Forelimb muscle (tissue), 1 donor: ENCODE results near the gene SCLY. TPM values are rescaled to one million over a fixed set of nuclear protein-coding genes. Genes with fewer than 3 reads are reported as not detected.
A peak's percentile ranks its signal among the peaks of the same experiment; 100 is the strongest.

ENCODE experiments used
- DNase-seq: peaks from one replicate; pipeline ENCODE4 v3.0.0-alpha.2; 2013; ENCODE audit warnings: low read depth
- polyA plus RNA-seq: library from polyadenylated mRNA; unstranded; fragments of 120-200 nt; gene quantifications from one replicate; pipeline ENCODE4 v1.2.1, GENCODE V29; 2013; ENCODE audit not compliant: insufficient read length

SCLY gene
- polyA plus RNA-seq, 1 donor = 8.0 TPM

DNA sequence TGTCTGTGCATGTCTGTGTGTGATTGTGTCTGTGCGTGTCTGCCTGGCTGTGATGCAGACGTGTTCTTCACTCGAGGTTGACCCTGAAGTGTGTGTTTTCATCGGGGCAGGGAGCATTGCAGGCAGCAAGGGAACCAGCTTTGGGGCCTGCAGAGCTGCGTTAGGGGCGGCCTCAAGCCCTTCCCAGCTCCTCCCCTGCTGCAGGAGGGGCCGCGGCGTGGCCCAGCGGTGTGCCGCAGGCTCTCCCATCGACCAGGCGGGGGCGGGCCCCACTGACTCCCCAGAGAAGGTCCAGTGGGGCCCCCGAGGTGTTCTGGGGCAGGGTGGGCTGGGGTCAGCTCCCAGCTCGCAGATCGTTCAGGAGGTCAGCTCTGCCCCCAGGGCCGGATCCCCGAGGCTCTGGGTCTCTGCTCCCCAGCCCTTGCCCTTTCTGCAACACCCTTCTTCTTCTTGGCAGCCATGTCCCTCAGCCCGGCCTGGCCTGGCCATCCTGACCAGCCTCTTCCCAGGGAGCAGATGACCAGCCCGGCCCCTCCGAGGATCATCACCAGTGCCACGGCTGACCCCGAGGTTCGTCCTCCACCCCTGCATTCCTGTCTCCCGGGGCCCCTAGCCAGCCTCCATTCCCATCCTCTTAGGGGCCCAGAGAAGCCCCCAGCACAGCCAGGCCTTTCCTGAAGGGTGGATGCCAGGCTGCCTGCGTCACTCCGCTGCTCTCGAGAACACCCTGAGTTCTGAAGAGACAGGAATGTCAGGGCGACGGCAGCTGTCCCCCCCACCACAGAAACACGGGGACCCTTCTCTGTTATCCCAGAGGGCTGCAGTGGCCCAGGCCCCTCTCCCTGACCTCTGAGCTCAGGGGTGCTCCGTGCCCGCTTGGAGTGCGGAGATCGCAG, 66.6 kb downstream of the SCLY start:
- peak; percentile 28 for DNase-seq

DNA sequence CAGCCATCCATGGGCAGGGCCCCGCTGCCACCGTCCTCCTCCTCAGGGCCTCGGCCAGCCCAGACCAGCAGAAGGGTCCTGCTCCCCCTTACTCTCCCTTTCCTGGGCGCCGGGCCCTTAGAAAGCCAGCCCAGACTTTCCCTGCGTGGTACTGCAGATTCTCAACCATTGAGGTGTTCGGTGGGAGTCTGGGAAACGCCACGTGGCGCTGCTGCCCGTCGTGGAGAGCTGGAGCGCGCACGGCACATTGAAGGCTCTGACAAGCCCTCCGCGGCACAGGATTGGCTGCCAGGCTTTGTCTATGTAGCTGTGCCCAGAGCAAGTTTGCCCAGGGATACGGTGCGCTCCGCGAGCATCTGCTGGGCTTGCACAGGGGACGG, 67.2 kb downstream of the SCLY start:
- DNase-seq = no peak

DNA sequence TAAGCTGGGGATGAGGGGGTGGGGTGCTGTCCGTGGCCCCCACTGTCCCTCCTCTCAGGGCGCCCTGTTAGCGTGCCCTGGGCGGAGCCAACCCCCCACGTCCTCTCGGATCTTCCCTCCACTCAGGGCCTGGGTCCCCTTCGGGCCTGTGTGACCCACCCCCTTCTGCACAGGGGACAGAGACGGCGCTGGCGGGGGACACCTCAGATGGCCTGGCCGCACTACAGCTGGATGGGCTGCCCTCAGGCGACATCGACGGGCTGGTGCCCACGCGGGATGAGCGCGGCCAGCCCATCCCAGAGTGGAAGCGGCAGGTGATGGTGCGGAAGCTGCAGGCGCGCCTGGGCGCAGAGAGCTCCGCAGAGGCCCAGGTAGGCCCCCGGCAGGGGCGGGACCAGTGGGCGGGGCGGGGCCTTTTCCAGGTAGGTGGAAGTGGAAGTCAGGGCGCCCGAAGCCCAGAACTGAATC, 67.8 kb downstream of the SCLY start:
- no peak for DNase-seq

DNA sequence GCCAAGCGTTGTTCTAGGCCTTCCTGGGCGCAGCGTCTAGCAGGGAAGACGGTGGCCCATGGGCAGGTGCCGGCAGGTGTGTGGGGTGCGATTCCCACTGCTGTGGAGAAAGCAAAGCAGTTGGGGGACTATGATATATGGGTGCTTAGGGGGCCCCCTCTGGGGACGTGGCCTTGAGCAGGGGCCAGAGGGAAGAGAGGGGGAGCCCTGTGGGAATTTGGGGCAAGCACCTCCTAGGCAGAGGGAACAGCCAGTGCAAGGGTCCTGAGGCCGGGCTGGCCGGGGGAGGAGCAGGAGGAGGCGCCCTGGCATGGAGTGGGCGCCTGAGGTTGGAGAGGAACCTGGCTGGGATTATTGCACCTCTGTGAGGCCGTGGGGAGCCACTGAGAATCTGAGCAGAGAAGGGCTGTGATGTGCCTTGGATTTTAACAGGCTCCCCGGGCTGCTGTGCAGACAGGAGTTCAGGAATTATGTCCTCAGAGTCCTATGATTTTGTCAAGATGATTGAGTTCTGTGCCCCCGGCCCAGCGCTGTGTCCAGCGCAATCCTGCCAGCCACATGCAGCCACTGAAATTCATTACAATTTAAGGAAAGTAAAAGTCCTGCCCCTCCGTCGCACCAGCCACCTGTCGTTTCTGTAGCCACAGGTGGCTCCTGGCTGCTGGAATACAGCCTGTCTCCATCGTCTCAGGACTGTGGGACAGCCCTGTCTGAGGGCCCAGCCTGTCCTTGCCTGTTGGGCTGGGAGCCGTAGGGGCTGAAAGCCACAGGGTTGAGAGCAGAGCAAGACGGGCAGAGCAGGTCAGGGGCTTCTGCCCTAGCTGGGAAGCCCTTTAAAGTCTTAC, 68.6 kb downstream of the SCLY start:
- DNase-seq = no peak

DNA sequence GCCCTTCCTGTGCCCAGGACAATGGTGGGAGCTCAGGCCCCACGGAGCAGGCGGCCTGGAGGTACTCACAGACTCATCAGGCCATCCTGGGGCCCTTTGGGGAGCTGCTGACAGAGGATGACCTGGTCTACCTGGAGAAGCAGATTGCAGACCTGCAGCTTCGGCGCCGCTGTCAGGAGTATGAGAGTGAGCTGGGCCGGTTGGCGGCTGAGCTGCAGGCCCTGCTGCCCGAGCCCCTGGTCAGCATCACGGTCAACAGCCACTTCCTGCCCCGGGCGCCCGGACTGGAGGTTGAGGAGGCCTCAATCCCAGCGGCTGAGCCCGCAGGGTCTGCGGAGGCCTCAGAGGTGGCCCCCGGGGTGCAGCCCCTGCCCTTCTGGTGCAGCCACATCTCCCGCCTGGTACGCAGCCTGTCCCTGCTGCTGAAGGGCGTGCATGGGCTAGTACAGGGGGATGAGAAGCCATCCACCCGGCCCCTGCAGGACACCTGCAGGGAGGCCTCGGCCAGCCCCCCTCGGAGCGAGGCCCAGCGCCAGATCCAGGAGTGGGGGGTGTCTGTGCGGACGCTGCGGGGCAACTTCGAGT, 69.4 kb downstream of the SCLY start:
- DNase-seq = no peak

DNA sequence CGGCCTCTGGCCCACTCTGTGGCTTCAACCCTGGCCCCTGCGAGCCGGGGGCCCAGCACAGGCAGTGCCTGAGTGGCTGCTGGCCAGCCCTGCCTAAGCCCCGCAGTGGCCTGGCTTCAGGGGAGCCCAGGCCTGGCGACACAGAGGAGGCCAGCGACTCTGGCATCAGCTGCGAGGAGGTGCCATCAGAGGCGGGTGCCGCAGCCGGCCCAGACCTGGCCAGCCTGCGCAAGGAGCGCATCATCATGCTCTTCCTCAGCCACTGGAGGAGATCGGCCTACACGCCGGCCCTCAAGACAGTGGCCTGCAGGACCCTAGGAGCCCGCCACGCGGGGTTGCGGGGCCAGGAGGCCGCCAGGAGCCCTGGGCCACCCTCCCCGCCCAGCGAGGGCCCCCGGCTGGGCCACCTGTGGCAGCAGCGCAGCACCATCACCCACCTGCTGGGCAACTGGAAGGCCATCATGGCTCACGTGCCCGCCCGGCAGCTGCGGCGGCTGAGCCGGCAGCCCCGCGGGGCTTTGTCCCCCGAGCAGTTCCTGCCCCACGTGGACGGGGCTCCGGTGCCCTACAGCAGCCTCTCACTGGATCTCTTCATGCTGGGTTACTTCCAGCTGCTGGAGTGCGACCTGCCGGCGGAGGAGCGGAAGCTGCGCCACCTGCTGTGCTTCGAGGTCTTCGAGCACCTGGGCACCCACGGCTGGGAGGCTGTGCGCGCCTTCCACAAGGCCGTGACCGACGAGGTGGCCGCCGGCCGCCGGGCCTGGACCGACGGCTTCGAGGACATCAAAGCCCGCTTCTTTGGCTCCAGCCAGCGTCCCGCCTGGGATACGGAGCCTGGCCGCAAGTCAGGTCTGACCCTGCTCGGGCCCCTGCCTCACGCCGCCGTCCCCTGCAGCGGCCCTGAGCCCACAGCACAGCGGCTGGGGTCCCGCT, 70.2 kb downstream of the SCLY start:
- DNase-seq = no peak

DNA sequence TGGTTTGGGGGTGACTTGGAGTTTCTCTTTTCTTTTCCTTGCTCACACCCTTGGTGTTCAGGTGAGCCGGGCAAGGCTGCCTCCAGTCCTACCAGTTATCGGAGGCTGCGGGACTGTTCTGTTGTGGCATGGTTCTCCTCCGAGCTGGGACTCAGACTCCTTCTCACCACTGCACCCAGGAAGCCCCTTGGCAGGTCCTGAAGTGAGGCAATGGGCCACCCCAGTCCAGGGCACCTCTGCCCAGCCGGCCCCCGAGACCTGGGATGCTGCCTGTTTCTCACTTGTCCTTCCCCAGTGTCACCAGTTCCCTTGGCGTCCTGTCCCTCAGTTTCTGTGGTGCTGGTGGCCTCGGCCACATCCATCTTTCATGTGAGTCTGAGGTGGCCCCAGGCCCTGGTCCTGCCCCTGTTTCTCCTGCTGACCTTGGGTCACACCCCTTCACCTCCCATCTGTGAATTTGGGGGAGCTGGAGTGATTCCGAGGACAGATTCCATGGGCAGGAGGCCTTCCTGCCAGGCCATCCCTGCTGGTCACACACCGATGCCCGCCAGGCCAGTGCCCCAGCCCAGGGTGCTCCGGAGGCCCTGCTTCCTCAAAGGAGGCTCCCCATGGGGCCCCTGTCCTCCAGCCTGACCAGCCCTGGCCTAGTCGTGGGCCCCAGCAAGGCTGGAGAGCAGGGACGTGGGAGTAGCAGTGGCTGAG, 71.1 kb downstream of the SCLY start:
- no peak for DNase-seq

DNA sequence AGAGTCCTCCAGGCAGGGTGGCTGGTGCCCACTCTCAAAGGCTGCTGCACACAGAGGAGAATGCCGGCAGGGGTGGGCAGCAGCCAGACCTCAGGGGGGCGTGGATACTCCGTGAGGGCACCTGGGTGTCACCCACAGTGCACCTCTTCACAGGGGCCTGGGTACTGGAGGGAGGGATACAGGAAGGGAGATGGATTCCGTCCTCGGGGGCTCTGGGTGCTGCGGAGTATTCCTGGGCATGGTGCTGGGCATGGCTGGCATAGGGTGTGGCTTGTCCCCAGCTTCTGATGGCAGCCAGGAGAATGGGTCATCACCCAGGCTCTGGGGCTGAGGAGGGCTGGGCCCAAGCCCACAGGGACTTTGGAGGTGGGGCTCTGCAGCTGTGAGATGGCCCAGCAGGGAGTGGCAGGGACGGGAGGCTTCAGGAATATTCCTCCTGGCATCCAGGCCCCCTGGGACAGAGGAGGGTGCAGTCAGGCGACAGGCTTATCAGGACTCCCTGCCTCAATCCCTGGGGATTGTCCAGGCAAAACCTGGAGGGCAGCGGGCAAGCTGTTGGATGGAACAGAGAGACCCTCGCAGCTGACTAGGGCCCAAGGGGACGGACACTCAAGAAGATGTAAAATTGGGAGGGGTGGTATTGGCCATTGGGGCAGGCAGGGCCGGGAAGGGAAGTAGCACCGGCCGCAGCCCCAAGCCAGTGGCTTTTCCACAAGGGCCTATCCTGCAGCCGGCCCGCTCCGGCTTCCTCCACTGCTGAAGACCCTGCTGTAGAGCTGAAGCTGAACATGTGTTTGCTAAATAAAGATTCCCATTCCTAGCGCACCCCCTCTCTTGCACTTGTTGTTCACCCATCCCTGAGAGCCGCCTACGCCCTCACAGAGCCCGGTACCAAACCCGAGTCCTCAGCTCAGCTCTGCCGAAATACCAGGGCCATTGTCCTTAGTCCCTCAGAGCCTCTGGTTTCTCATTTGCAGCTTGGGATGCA, 72.0 kb downstream of the SCLY start:
- no peak for DNase-seq

DNA sequence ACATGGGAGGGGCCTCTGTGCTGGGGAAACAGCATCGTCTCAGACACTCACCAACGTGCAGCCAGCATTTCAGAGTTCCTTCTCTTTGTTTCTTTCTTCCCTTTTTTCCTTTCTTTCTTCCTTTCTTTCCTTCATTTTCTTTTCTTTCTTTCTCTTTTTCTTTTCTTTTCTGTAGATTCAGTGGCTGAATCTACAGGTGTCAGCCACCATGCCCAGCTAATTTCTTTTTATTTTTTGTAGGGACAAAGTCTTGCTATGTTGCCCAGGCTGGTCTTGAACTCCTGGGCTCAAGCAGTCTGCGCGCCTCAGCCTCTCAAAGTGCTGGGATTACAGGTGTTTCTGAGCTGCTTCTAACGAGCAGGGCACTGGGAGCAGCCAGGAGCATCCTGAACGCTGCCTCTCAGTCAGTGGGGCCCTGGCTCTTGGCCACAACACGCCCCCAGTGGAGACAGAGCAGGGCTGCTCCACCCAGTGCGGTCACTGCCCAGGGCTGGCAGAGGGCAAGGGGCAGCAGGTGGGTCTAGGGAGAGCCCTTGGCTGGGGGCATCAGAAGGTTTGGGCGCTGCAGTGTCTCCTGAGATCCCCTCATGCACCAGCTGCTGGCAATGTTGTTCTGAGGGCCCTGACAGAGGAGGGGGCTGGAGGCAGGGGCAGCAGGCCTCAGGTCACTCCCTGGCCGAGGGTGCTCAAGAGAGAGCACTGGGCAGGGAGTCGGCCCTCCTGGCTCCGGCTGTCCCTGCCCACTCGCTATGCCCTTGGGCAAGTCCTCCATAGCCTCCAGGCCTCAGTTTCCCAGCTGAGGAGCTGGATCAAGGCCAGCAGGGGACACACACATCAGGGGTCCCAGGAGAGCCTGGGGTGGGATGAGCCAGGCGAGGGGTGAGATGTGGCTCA, 72.9 kb downstream of the SCLY start:
- DNase-seq = no peak

DNA sequence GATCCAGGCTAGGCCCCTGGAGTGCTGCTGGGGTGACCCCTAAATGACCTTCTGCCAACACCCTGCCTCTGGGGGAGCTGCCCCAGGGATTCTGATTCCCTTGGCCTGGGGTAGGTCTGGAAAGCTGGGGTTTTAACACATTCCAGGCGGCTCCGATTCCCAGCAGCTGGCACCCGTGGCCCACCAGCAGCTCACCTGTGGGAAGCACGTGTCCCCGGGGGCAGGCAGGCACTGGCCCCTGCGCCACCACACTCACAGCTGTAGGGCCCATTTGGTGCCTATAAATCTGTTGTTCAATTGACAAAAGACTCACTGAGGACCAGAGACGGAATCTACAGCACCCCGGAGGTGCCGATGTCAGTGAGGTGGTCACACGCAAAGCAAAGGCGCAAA, 73.6 kb downstream of the SCLY start:
- no peak for DNase-seq

DNA sequence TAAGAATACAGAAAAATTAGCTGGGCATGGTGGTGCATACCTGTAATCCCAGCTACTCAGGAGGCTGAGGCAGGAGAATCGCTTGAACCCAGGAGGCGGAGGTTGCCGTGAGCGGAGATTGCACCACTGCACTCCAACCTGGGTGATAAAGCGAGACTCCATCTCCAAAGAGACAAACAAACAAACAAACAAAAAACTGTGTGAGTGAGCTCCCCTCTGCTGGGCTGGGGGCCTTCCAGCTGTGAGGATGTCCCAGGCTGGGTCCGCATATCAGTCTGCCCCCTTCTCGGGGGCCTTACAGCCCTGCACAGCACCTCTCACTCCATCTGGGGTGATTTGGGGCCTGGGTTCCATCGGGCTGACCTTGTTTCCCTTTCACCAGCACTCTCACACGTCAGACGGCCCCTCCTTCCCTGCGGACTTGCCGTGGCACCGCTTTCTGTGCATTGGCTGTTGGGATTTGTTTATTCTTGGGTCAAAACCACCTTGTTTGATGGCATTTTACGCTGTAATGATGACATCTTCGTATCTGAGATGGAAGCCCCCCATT, 74.9 kb downstream of the SCLY start:
- DNase-seq = no peak

DNA sequence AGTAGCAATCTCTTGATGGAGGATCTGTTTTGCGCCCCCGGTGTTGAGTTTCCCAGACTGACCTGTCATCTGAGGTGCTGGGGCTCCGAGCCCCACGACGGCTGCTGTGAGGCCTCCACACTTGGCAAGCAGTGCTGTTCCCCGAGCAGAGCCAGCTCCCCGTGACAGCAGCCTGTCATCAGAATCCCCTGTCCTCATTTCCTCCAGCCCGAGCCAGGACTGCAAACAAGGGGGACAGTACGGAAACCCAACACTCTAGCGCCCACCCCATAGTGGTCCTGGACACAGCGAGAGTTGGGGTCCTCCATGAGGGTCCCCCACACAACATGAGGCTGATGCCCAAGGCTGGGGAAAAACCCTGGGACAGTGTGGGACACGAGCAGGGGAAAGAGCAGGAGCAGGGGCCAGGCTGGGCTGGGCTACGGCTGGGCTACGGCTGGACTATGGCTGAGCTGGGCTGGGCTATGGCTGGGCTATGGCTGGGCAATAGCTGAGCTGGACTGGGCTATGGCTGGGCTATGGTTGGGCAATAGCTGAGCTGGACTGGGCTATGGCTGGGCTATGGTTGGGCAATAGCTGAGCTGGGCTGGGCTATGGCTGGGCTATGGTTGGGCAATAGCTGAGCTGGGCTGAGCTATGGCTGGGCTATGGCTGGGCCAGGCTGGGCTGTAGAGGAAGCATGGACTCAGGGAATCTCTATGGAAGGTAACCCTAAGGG, 76.2 kb downstream of the SCLY start:
- DNase-seq = no peak

DNA sequence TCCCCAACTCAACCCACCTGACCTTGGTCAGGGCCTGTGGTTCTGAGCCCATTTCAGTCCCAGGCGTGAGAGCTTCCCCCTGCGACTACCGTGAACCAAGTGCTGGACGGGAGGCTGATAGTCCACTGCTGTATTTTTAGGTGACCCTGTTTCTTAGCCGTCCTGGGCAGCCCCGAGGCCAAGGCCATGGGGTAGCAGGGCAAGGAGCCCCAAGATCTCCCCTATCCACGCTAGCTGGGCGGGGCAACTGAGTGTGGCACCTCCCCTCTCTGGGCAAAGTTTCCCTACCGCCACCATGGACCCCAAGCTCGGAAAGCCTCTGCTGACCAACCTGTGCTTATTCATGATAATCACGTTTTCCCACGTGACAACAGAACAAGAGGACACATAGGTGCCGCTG, 77.1 kb downstream of the SCLY start:
- no peak for DNase-seq

DNA sequence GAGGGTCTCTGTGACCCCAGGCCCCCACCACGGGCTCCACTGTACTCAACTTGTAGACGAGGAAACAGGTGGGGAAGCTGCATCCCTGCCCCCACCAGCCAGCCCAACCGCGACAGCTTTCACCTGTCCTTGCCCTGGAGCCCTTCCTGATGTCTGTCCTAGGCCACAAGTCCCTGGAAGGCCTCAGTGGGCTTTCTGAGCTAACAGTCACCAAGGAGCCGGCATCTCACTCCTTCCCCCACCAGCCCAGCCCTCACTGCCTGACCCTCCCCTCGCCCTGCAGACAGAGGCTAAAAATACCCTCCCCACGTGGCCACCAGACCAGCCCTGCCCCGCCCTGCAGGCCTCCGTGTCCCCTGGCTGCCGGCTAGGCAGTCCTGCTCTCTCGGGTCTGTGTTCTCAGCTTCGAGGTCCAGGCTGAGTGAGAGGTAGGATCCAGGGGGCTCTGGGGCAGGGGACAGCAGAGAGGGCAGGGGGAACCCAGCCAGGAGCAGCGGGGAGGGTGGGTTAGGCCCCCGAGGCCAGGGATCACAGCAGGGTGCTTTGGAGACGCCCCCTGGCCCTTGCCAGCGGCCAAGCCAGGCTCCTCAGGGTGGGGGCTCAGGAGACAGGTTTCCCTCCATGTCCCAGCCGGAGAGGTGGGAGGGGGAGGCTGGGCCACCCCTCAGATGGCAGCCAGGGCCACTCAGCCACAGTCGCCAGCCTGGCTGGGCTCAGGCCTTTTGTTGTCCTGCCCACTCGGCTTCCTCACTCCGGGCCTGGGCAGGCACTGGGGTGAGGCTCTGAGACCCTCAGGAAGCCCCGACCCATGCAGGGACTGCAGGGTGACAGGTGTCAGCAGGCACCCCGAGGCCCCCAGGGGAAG, 77.8 kb downstream of the SCLY start, which contains the start of gene KLHL30:
KLHL30 (plus strand) TSS at position 338 of the 865 bp plus-strand sequence. CDS start 2,087 bp downstream, outside the sequence.
- no peak for DNase-seq

DNA sequence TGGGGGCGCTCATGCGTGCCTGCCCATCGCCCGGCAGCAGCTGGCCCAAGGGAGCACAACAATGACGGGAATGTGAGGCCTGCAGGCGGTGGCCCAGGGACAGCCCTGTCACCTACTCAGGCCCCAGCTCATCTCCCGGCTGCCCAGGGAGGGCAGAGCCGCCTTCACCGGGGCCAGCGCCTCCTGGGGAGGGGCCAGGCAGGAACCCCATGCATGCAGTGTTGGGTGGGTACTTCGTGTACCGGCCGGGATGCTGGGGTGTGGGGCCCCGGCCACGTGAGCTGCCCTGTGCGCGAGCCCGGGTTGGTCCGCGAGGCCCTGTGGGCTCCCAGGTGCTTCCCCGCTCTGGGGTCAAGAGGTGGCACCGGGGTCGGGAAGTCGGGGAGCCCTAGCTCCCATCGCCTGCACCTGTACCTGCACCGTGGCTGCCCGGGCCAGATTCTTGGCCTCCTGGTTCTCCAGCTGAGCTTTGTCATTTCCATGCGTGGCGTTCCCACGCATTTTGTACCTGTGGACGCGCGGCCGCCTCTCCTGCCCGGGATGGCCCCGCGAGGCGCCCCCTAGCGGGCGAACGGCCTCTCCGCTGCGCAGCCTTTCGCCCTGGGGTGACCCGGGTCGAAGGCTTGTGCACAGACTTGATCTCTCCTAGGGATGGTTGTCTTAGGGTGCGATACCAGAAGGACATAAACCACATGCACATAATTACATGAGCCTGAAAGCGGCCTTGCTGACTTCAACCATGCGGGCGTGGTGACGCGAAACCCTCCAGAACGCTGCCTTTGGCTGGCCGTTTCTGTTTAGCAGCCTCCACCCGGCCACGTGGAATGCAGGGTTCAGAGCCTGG, 78.6 kb downstream of the SCLY start:
- DNase-seq = no peak
